ENCODE results near the gene SAMD4B. TPM values are rescaled to one million over a fixed set of nuclear protein-coding genes. Genes with fewer than 3 reads are reported as not detected.

The SAMD4B gene
- total RNA-seq, 4 donors from 2014 or later = 103 to 193 (median 115) TPM

DNA sequence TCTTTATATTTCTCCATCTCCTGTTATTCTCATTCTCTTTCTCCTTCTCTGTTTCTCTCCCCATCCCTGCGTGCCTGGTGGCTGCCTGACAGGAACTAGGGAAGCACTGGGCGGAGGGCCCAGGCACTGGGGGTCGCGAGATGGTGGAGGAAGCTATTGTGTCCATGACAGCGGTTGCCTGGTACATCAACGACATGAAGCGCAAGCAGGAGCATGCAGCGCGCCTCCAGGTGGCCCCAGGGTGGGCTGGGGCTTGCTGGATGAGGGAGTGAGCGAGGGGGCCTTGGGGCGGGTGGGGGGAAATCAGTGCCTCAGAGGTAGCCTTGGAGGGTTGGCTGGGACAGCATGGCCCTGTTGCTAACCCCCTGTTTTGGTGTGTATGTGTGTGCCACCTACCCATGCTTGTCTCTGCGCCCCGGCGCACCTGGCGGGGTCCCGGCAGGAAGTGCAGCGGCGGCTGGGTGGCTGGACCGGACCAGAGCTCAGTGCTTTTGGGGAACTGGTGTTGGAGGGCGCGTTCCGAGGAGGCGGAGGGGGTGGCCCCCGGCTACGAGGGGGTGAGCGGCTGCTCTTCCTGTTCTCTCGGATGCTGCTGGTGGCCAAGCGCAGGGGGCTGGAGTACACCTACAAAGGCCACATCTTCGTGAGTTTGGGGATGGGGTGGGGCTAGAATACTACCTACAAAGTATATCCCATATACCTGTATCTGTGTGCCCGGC, 75.4 kb downstream of the SAMD4B start:
- peaks cover 0 to 69% (median 0%) of the 10 kb centered on the region in 3 donors for H3K36me3 ChIP-seq
- DNase-seq (ENCODE audit: low spot score in 2 of 2) = no peak
- no peaks in the 10 kb centered on the region for H3K27me3 ChIP-seq
- no peaks in the 10 kb centered on the region for H3K9me3 ChIP-seq
- peak overlapping the region in 2 of 4 donors; percentile 94 to 95 for H3K27ac ChIP-seq
- H3K4me1 ChIP-seq = peaks cover 0 to 43% (median 19%) of the 10 kb centered on the region in 4 donors
- TF ChIP-seq EP300 (IDR thresholded peaks at IDR 0.05) = no peak
- TF ChIP-seq, protein P1, sequence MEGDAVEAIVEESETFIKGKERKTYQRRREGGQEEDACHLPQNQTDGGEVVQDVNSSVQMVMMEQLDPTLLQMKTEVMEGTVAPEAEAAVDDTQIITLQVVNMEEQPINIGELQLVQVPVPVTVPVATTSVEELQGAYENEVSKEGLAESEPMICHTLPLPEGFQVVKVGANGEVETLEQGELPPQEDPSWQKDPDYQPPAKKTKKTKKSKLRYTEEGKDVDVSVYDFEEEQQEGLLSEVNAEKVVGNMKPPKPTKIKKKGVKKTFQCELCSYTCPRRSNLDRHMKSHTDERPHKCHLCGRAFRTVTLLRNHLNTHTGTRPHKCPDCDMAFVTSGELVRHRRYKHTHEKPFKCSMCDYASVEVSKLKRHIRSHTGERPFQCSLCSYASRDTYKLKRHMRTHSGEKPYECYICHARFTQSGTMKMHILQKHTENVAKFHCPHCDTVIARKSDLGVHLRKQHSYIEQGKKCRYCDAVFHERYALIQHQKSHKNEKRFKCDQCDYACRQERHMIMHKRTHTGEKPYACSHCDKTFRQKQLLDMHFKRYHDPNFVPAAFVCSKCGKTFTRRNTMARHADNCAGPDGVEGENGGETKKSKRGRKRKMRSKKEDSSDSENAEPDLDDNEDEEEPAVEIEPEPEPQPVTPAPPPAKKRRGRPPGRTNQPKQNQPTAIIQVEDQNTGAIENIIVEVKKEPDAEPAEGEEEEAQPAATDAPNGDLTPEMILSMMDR (IDR thresholded peaks at IDR 0.05) = no peak
- no peak for TF ChIP-seq POLR2A (IDR thresholded peaks at IDR 0.05)
- H3K4me3 ChIP-seq = no peak overlapping the region
- 86 to 92% methylated on average over 22 to 29 of the region's 30 CpGs for WGBS, 2 donors

DNA sequence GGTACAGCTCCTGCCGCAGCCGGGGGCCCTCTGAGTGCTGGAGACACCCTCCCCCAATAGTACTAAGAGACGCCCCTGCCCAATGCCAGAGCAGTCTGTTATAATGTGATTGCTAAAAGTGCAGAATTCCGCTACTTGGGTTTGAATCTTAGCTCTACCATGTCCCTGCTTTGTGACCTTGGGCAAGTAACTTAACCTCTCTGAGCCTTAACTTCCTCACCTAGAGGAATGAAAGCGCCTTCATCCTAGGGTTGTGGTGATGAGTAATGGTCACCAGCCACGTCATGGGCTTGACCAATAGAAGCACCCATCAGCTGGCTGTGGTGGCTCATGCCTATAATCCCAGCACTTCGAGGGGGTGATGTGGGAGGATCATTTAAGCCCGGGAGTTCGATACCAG, 76.8 kb downstream of the SAMD4B start:
- no peak overlapping the region for H3K27ac ChIP-seq
- H3K4me1 ChIP-seq = peaks cover 0 to 37% (median 15%) of the 10 kb centered on the region in 4 donors
- DNase-seq (ENCODE audit: low spot score in 2 of 2) = no peak
- TF ChIP-seq, protein P1 (IDR thresholded peaks at IDR 0.05) = no peak
- TF ChIP-seq EP300 (IDR thresholded peaks at IDR 0.05) = no peak
- TF ChIP-seq POLR2A (IDR thresholded peaks at IDR 0.05) = no peak
- H3K27me3 ChIP-seq = no peaks in the 10 kb centered on the region
- WGBS, 2 donors = 87 to 90% methylated on average over 9 of the region's 9 CpGs
- no peak overlapping the region for H3K4me3 ChIP-seq
- no peaks in the 10 kb centered on the region for H3K9me3 ChIP-seq
- H3K36me3 ChIP-seq = peaks cover 0 to 83% (median 0%) of the 10 kb centered on the region in 3 donors

DNA sequence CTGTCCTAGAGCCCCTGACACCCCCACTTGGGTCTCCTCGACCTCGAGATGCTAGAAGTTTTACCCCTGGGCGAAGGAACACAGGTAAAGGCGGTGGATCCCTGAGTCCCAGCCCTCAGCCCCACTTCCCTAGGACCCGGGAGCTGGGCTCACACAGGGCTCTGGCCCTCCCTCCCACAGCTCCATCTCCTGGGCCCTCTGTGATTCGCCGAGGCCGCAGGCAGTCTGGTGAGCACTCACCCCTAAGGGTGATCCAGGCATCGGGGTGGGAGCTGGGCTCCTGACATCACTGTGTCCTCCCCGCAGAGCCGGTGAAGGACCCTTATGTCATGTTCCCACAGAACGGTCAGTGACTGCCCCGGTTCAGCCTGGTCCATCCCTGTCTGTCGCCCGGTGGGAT, 78.5 kb downstream of the SAMD4B start:
- Histone ChIP-seq H3K36me3 (peaks cover 0 to 94% (median 0%) of the 10 kb centered on the region in 3 donors), H3K27ac (peak overlapping the region in 1 of 4 donors; percentile 39), H3K9me3 (no peaks in the 10 kb centered on the region), H3K4me3 (no peak overlapping the region), H3K27me3 (no peaks in the 10 kb centered on the region), H3K4me1 (peaks cover 0 to 22% (median 3%) of the 10 kb centered on the region in 4 donors)
- no peak for DNase-seq (ENCODE audit: low spot score in 2 of 2)
- TF ChIP-seq, protein P1 (IDR thresholded peaks at IDR 0.05) = no peak
- TF ChIP-seq EP300 (IDR thresholded peaks at IDR 0.05) (no peak), POLR2A (IDR thresholded peaks at IDR 0.05) (no peak)
- WGBS, 2 donors = 85 to 93% methylated on average over 14 to 15 of the region's 15 CpGs

DNA sequence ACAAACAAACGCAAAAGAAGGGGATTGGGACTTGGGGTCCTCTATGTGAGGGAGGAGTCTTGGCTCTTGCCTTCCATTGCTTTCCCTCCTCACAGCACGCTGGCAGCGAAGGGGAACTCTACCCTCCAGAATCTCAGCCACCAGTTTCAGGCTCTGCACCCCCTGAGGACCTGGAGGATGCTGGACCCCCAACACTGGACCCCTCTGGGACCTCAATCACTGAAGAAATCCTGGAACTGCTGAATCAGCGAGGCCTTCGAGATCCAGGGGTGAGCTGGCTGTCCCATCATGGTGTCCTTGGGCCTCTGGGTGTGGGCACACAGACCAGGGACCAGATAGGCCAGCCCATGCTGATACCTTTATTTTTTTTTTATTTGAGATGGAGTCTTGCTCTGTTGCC, 79.8 kb downstream of the SAMD4B start:
- no peaks in the 10 kb centered on the region for H3K27me3 ChIP-seq

More for the DNA sequence above, 79.8 kb downstream of the SAMD4B start:
- Histone ChIP-seq H3K4me3 (no peak overlapping the region), H3K4me1 (peaks cover 0 to 22% (median 0%) of the 10 kb centered on the region in 4 donors), H3K27ac (no peak overlapping the region), H3K9me3 (no peaks in the 10 kb centered on the region), H3K36me3 (peaks cover 0 to 81% (median 0%) of the 10 kb centered on the region in 3 donors)
- TF ChIP-seq EP300 (IDR thresholded peaks at IDR 0.05) (no peak), POLR2A (IDR thresholded peaks at IDR 0.05) (no peak)
- TF ChIP-seq, protein P1 (IDR thresholded peaks at IDR 0.05) = no peak
- 88 to 93% methylated on average over 5 of the region's 5 CpGs for WGBS, 2 donors
- DNase-seq (ENCODE audit: low spot score in 2 of 2) = no peak
